Measurements from ENCODE around the gene RSF1.

RSF1 gene

GRCh38 chr11:77748266-77748665 is 72.3 kb downstream of the RSF1 start:
- no peak for DNase-seq (ENCODE audit: low read depth)

DNA sequence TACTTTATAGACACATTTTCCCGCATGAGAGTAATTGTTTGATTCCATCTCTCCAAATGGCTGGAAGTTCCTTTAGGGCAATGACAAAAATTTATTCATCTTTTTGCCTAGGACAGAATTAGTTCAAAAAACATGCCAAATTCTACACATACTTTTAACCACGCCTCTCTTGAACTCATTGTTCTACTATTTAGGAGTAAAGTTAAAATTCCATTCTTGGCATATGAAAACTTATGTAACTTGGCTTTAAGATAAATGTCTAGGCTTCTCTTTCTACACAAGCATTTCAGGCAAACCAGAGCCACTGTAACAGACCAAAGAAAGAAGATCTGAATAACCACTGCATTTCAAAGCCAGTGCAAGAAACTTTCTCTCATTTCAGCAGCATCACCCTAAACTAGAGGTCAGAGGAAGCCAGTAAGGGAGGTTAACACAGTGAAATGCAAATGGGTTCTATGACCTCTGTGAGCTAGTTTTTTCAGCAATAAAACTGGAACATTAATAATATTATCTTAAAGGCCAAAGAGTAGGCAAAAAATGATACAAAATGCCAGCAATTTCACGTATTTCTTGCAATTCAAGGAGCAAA is 73.0 kb downstream of the RSF1 start:
- DNase-seq (ENCODE audit: low read depth) = no peak

- no peak for DNase-seq (ENCODE audit: low read depth)
Observed at GRCh38 chr11:77736473-77736872, 84.0 kb downstream of the RSF1 start.

DNA sequence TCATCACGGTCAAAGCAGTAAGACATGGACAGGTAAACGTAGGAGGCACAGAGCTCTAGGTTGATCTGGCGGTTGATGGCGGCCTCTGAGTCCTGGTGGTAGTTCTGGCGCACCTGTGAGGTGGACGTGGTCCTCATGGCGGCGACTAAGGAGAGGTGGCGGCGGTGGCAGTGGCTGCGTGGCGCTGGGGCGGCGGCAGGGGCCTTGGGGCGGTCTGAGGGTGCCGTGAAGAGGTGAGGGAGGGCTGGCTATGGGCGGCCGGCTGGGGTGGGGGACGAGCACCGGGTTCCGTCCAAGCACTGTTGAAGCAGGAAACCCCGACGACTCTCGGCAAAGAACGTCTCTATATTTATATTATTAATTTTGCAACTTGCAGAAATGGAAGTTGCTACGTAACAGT is 85.6 kb downstream of the RSF1 start:
- no peak for DNase-seq (ENCODE audit: low read depth)

DNA sequence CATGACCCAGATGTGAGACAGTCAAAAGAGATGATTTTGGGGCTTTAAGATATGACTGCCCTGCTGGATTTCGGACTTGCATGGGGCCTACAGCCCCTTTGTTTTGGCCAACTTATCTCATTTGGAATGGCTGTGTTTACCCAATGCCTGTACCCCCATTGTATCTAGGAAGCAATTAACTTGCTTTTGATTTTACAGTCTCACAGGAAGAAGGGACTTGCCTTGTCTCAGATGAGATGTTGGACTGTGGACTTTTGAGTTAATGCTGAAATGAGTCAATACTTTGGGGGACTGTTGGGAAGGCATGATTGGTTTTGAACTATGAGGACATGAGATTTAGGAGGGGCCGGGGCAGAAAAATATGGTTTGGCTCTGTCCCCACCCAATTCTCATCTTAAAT is 88.4 kb downstream of the RSF1 start:
- DNase-seq (ENCODE audit: low read depth) = no peak

DNA sequence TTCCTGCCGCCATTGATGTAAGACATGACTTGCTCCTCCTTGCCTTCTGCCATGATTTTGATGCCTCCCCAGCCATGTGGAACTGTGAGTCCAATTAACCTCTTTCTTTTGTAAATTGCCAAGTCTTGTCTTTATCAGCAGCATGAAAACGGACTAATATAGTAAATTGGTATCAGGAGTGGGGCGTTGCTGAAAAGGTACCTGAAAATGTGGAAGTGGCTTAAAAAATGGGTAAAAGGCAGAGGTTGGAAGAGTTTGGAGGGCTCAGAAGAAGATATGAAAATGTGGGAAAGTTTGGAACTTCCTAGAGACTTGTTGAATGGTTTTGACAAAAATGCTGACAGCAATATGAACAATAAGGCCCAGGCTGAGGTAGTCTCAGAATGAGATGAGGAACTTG is 89.7 kb downstream of the RSF1 start:
- no peak for DNase-seq (ENCODE audit: low read depth)

DNA sequence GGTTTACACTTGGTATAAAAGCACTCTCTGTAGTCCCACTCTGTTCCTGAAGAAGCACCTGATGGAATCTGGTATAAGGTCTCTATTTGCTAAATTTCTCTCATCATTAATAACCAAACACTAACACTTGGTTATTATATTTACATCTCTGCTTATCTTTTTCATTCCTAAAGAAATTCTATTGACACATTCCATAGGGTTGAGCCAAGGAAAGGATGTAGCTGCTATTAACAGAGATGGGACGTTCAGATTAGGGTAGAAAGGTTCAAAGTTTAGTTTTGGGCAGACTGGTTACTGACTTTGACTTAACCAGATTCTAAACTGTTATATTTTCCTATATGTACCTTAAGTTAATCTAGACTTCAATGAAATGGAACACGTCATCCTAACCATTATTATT is 91.5 kb downstream of the RSF1 start:
- no peak for DNase-seq (ENCODE audit: low read depth)

GRCh38 chr11:77728203-77728786 is 92.2 kb downstream of the RSF1 start:
- no peak for DNase-seq (ENCODE audit: low read depth)

- DNase-seq (ENCODE audit: low read depth) = no peak
Observed at GRCh38 chr11:77726524-77726923, 94.0 kb downstream of the RSF1 start.

- no peak for DNase-seq (ENCODE audit: low read depth)
Observed at GRCh38 chr11:77725433-77725832, 95.1 kb downstream of the RSF1 start.

- no peak for DNase-seq (ENCODE audit: low read depth)
Observed at GRCh38 chr11:77724636-77725035, 95.9 kb downstream of the RSF1 start.

DNA sequence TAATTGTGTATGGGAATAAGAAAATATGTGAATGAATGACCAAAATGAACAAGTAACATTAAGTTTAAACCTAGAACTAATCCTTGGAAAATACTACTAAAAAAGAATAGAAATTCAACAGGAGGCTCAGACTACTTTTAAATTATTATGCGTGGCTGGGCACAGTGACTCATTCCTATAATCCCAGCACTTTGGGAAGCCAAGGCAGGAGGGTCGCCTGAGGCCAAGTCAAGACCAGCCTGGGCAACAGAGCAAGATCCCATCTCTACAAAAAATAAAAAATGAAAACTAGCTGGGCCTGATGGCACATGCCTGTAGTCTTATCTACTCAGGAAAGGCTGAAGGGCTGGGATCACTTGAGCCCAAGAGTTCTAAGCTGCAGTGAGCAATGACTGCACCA is 97.5 kb downstream of the RSF1 start:
- DNase-seq (ENCODE audit: low read depth) = no peak

DNA sequence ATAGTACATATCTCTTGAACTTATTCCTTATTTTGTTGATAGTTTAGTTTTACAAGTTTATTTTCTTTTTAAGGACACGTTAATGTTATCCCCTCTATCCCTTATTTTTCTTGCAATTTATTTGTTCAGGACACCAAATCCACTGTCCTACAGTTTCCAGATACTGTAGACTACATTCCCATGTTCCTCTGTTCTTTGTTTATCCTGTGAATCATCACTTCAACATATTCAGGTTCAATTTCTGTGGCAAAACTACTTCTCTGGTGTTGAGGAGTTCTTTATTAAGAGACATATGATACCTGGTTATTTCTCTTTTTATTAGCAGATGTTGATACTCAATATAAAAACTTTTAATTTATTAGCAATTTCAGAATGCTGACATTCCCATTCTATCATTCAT is 110.2 kb downstream of the RSF1 start:
- no peak for DNase-seq (ENCODE audit: low read depth)

DNA sequence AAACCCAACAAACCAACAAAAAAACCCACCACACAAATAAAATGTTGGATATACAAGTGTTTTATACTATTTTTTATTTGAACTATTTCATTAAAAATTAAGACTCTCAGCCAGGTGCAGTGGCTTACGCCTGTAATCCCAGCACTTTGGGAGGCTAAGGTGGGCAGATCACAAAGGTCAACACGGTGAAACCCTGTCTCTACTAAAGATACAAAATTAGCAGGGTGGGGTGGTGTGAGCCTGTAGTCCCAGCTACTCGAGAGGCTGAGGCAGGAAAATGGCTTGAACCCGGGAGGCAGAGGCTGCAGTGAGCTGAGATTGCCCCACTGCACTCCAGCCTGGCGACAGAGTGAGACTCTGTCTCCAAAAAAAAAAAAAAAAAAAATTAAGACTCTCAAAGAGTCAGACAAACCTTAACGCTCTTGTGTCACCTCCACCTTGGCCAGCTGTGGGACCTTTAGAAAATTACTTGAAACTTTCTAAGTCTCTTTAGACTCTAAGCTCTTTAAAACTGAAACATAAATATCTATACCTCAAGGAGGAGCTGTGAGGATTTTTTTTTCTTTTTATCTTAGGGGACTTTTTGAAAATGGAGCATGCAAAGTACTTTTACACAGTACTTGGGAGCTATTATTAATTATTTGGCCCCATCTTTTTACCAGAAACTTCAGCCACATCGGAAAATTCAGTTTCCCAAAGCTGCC is 114.5 kb downstream of the RSF1 start:
- no peak for DNase-seq (ENCODE audit: low read depth)

DNA sequence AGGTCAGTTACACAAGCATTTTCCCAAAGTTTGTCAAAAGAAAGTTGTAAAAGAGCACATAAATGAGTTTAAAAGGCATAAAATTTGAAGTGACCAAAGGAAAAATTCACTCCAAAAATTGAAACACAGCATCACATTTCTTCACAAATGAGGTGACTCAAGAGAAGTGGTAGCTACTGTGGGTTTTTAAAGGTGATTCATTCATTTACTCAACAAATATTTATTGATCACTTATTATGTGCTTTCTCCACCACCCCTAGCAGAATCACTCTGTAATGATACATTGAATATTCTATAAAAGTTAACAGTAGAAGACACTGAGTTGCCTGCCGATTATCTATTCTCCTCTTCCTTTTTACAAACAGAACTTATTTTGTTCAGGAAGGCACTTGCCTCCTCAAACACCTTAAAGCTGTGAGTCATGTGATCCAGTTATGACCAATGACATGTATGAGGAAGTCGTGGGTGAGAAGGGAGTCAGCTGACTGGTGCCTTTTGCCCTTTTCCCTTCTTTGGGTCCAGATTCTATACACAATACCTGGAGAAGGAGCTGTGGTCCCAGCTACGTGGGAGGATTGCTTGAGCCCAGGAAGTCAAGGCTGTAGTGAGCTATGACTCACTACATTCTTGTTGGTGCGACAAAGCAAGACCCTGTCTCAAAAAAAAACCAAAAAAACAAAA is 115.2 kb downstream of the RSF1 start:
- DNase-seq (ENCODE audit: low read depth) = no peak

- no peak for DNase-seq (ENCODE audit: low read depth)
Observed at GRCh38 chr11:77704029-77704428, 116.5 kb downstream of the RSF1 start.

DNA sequence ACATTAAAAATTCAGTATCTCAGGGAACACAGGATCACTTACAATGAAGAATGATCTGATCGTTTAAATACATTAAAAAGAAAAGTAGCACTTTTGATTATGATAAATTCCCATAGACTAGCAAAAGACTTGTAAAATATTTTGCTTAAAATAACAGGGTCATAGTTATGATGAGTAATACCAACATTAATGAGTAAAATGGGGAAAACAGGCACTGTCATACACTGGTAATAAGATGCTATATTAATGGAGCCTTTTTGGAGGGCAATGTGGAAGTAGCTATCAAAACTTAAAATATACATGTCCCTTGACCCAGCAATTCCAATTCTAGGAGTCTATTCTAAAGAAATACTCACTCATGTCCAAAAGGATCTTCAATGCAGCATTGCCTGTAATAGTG is 121.1 kb downstream of the RSF1 start:
- DNase-seq (ENCODE audit: low read depth) = no peak

GRCh38 chr11:77698896-77699295 is 121.6 kb downstream of the RSF1 start:
- DNase-seq (ENCODE audit: low read depth) = no peak

- DNase-seq (ENCODE audit: low read depth) = no peak
Observed at GRCh38 chr11:77697865-77698264, 122.7 kb downstream of the RSF1 start.

DNA sequence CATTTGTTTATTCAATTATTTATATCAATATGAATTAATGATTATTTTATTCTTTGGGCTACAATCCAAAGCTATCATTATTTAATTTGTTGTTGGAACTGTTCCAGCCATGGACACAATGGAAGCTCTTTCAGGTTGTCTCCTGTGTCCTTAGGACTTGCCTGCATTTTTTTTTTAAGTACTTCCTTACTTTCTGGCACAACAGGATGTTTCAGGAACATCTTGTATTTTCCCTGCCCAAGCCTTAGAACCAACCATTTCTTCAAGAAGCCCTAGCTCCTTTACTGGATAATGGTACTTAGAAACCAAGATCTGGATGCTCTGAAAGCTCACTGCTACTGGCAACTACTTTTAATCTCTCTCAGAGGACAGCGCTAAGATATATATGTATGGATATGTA is 125.1 kb downstream of the RSF1 start:
- DNase-seq (ENCODE audit: low read depth) = no peak

GRCh38 chr11:77690649-77691048 is 129.9 kb downstream of the RSF1 start:
- DNase-seq (ENCODE audit: low read depth) = no peak

DNA sequence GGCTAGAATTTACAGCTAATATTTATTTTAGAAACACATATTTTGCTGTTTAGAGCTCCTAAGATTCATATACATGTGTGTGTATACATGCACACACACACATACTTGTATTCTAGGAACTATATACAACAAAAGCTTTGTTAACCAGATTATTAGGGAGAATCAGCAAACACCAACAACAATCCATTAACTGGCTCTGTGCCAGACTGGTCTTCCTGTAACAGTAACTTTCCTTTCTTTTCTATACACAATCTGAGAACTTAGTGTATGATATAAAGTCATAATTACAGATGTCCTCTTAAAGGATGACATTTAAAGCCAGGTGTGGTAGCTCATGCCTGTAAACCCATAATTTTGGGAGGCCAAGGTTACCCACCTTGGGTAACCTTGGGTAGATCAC is 133.4 kb downstream of the RSF1 start:
- no peak for DNase-seq (ENCODE audit: low read depth)

DNA sequence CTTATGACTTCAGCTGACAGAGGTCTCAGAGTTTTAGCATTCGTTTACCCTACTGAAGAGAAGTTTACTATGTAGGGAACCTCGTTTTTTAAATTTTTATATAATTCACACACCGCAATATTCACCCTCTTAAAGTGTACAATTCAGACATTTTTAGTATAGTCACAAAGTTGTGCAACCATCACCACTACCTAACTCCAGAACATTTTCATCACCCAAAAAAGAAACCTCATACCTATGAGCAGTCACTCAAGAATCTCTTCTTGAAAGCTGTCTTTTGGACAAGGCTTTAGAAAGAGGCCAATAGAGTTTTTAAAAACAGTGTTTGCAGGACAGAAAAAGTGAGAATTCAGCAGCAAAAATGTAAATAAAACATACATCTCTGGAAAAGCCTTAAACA is 143.4 kb downstream of the RSF1 start:
- DNase-seq (ENCODE audit: low read depth) = no peak
